WTC11 (cell line): ENCODE data around the gene PTPRC. TPM values are rescaled to one million over a fixed set of nuclear protein-coding genes. Genes with fewer than 3 reads are reported as not detected.
A peak's percentile ranks its signal among the peaks of the same experiment; 100 is the strongest.

Experiments
- ATAC-seq: fragments of 200-7000 bp; cut with Tn5 transposase; 2 replicates; pipeline ENCODE4 v1.10.0; 2021; ENCODE audit warnings: mild to moderate bottlenecking, moderate library complexity
- CTCF ChIA-PET: fragments of 300-600 bp; sonication (Branson Sonifier 250); formaldehyde crosslinking; loops from one replicate; lab custom pipeline; 2021; ENCODE audit warnings: antibody characterized with exemption; lab: Charles Lee
- POLR2A ChIA-PET: fragments of 350-600 bp; sonication (Branson Sonifier 250); formaldehyde crosslinking; loops from one replicate; lab custom pipeline; 2021; ENCODE audit warnings: antibody characterized with exemption; lab: Charles Lee
- DNase-seq: peaks from one replicate; pipeline ENCODE4 v3.0.0; 2021; ENCODE audit warnings: low spot score
- H3K27ac Mint-ChIP-seq: 2 replicates; pipeline ENCODE4 v1.8.0; 2021; ENCODE audit warnings: mixed read lengths
- H3K27me3 Mint-ChIP-seq: 2 replicates; pipeline ENCODE4 v1.8.0; 2021; ENCODE audit warnings: low read depth, mild to moderate bottlenecking, moderate library complexity, mixed read lengths
- H3K36me3 Mint-ChIP-seq: 2 replicates; pipeline ENCODE4 v1.8.0; 2021; ENCODE audit warnings: mixed read lengths
- H3K4me1 Mint-ChIP-seq: 2 replicates; pipeline ENCODE4 v1.8.0; 2022; ENCODE audit warnings: mixed read lengths
- H3K4me3 Mint-ChIP-seq: 2 replicates; pipeline ENCODE4 v1.8.0; 2021; ENCODE audit warnings: mild to moderate bottlenecking, moderate library complexity, mixed read lengths
- H3K9me3 Mint-ChIP-seq: 2 replicates; pipeline ENCODE4 v1.8.0; 2021; ENCODE audit warnings: mixed read lengths
- CBFB ChIP-seq: sonication (generic); formaldehyde crosslinking; IDR thresholded peaks from 2 replicates; pipeline ENCODE4 v1.8.1; 2022; ENCODE audit warnings: mild to moderate bottlenecking, low read depth, missing genetic modification reagents
- FOXJ3 ChIP-seq: sonication (generic); formaldehyde crosslinking; IDR thresholded peaks from 2 replicates; pipeline ENCODE4 v1.9.0; 2021; ENCODE audit warnings: missing genetic modification reagents, mild to moderate bottlenecking, borderline replicate concordance
- FOXK1 ChIP-seq: sonication (generic); formaldehyde crosslinking; IDR thresholded peaks from 2 replicates; pipeline ENCODE4 v1.8.0; 2022; ENCODE audit warnings: mild to moderate bottlenecking, moderate library complexity, missing genetic modification reagents
- GRHL2 ChIP-seq: fragments of 250-450 bp; sonication (Bioruptor Pico); IDR thresholded peaks from 2 replicates; pipeline ENCODE4 v1.8.0; 2022; ENCODE audit warnings: mild to moderate bottlenecking, moderate library complexity; ENCODE audit not compliant: insufficient replicate concordance, severe bottlenecking
- KAT7 ChIP-seq: sonication (generic); formaldehyde crosslinking; IDR thresholded peaks from 2 replicates; pipeline ENCODE4 v1.8.1; 2023; ENCODE audit warnings: missing genetic modification reagents, mild to moderate bottlenecking, borderline replicate concordance
- MXD4 ChIP-seq: fragments of 250-450 bp; sonication (Bioruptor Pico); IDR thresholded peaks from 2 replicates; pipeline ENCODE4 v1.8.0; 2021; ENCODE audit warnings: mild to moderate bottlenecking, moderate library complexity, borderline replicate concordance
- RELA ChIP-seq: sonication (generic); formaldehyde crosslinking; IDR thresholded peaks from 2 replicates; pipeline ENCODE4 v1.8.1; 2022; ENCODE audit warnings: missing genetic modification reagents, mild to moderate bottlenecking, borderline replicate concordance
- RORB ChIP-seq: fragments of 250-450 bp; sonication (Bioruptor Pico); IDR thresholded peaks from 2 replicates; pipeline ENCODE4 v1.9.0; 2021; ENCODE audit warnings: mild to moderate bottlenecking
- SMAD3 ChIP-seq: sonication (generic); formaldehyde crosslinking; IDR thresholded peaks from 2 replicates; pipeline ENCODE4 v1.8.0; 2022; ENCODE audit warnings: missing genetic modification reagents, mild to moderate bottlenecking, borderline replicate concordance
- SMAD4 ChIP-seq: sonication (generic); formaldehyde crosslinking; IDR thresholded peaks from 2 replicates; pipeline ENCODE4 v1.8.0; 2022; ENCODE audit warnings: mild to moderate bottlenecking, missing genetic modification reagents
- TEAD4 ChIP-seq: sonication (generic); formaldehyde crosslinking; IDR thresholded peaks from 2 replicates; pipeline ENCODE4 v1.8.0; 2022; ENCODE audit warnings: mild to moderate bottlenecking, missing genetic modification reagents
- ZNF232 ChIP-seq: sonication (generic); formaldehyde crosslinking; IDR thresholded peaks from 2 replicates; pipeline ENCODE4 v1.8.0; 2022; ENCODE audit warnings: mild to moderate bottlenecking, missing genetic modification reagents
- ZNF317 ChIP-seq: sonication (generic); formaldehyde crosslinking; IDR thresholded peaks from 2 replicates; pipeline ENCODE4 v1.8.1; 2023; ENCODE audit warnings: low read depth, mild to moderate bottlenecking, moderate library complexity, missing genetic modification reagents, borderline replicate concordance
- total RNA-seq: library from RNA; stranded (reverse); gene quantifications from 3 replicates; pipeline ENCODE4 v1.2.3, GENCODE V29; 2021
- TF ChIP-seq, protein P1 (sequence below): sonication (generic); formaldehyde crosslinking; conservative IDR thresholded peaks from 2 replicates; pipeline ENCODE4 v1.8.1; 2022; ENCODE audit warnings: mild to moderate bottlenecking, missing genetic modification reagents
- TF ChIP-seq, protein P2 (sequence below): sonication (generic); formaldehyde crosslinking; IDR thresholded peaks from 2 replicates; pipeline ENCODE4 v1.8.1; 2022; ENCODE audit warnings: low read depth, mild to moderate bottlenecking, moderate library complexity, missing genetic modification reagents, borderline replicate concordance
- TF ChIP-seq, protein P3 (sequence below): fragments of 250-450 bp; sonication (Bioruptor Pico); IDR thresholded peaks from 2 replicates; pipeline ENCODE4 v1.9.0; 2021; ENCODE audit warnings: mild to moderate bottlenecking, borderline replicate concordance

PTPRC gene
- total RNA-seq, 1 experiment from 2014 or later: 1.4 TPM

- Mint-ChIP-seq H3K27ac (no peak overlapping the region), H3K4me1 (no peaks in the 10 kb centered on the region), H3K4me3 (no peak overlapping the region), H3K9me3 (peaks cover 16% of the 10 kb centered on the region), H3K36me3 (no peaks in the 10 kb centered on the region), H3K27me3 (no peaks in the 10 kb centered on the region)
- TF ChIP-seq SMAD4 (CRISPR knock-in tag) (no peak), ZNF232 (no peak)
- TF ChIP-seq, protein P1, sequence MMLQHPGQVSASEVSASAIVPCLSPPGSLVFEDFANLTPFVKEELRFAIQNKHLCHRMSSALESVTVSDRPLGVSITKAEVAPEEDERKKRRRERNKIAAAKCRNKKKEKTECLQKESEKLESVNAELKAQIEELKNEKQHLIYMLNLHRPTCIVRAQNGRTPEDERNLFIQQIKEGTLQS (CRISPR knock-in tag): no peak
- ChIA-PET POLR2A (no interaction called here), CTCF (no interaction called here)
- DNase-seq (no peak), ATAC-seq (no peak)
Observed at GRCh38 chr1:198635964-198636363, 2.9 kb upstream of the PTPRC start.

- DNase-seq (no peak), ATAC-seq (0 out of 2 replicates have a peak, but pooled peaks have one; percentile 24)
- Mint-ChIP-seq H3K27me3 (no peaks in the 10 kb centered on the region), H3K4me3 (no peak overlapping the region), H3K27ac (peak overlapping the region; percentile 72; the same call in 1 of the 2 replicates), H3K36me3 (no peaks in the 10 kb centered on the region), H3K4me1 (no peaks in the 10 kb centered on the region), H3K9me3 (peaks cover 16% of the 10 kb centered on the region)
- ChIA-PET POLR2A (no interaction called here), CTCF (no interaction called here)
- no peak for TF ChIP-seq RORB (CRISPR knock-in tag)
- no peak for TF ChIP-seq TEAD4
- TF ChIP-seq MXD4 (CRISPR knock-in tag): no peak
- TF ChIP-seq CBFB (CRISPR knock-in tag): no peak
- no peak for TF ChIP-seq FOXK1 (CRISPR knock-in tag)
- no peak for TF ChIP-seq KAT7 (CRISPR knock-in tag)
- no peak for TF ChIP-seq GRHL2 (CRISPR knock-in tag)
- no peak for TF ChIP-seq FOXJ3 (CRISPR knock-in tag)
- TF ChIP-seq SMAD3 (CRISPR knock-in tag): no peak
- no peak for TF ChIP-seq RELA (CRISPR knock-in tag)
- TF ChIP-seq, protein P2, sequence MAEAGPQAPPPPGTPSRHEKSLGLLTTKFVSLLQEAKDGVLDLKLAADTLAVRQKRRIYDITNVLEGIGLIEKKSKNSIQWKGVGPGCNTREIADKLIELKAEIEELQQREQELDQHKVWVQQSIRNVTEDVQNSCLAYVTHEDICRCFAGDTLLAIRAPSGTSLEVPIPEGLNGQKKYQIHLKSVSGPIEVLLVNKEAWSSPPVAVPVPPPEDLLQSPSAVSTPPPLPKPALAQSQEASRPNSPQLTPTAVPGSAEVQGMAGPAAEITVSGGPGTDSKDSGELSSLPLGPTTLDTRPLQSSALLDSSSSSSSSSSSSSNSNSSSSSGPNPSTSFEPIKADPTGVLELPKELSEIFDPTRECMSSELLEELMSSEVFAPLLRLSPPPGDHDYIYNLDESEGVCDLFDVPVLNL (CRISPR knock-in tag): no peak
- TF ChIP-seq ZNF317 (CRISPR knock-in tag): no peak
Observed at GRCh38 chr1:198636391-198636790, 2.4 kb upstream of the PTPRC start.

GRCh38 chr1:198637157-198637556 is 1.7 kb upstream of the PTPRC start:
- POLR2A ChIA-PET: no interaction called here
- Mint-ChIP-seq H3K4me3 (no peak overlapping the region), H3K9me3 (peaks cover 16% of the 10 kb centered on the region), H3K27me3 (no peaks in the 10 kb centered on the region), H3K36me3 (no peaks in the 10 kb centered on the region), H3K27ac (no peak overlapping the region), H3K4me1 (no peaks in the 10 kb centered on the region)
- ATAC-seq (no peak), DNase-seq (no peak)
- TF ChIP-seq, protein P3, sequence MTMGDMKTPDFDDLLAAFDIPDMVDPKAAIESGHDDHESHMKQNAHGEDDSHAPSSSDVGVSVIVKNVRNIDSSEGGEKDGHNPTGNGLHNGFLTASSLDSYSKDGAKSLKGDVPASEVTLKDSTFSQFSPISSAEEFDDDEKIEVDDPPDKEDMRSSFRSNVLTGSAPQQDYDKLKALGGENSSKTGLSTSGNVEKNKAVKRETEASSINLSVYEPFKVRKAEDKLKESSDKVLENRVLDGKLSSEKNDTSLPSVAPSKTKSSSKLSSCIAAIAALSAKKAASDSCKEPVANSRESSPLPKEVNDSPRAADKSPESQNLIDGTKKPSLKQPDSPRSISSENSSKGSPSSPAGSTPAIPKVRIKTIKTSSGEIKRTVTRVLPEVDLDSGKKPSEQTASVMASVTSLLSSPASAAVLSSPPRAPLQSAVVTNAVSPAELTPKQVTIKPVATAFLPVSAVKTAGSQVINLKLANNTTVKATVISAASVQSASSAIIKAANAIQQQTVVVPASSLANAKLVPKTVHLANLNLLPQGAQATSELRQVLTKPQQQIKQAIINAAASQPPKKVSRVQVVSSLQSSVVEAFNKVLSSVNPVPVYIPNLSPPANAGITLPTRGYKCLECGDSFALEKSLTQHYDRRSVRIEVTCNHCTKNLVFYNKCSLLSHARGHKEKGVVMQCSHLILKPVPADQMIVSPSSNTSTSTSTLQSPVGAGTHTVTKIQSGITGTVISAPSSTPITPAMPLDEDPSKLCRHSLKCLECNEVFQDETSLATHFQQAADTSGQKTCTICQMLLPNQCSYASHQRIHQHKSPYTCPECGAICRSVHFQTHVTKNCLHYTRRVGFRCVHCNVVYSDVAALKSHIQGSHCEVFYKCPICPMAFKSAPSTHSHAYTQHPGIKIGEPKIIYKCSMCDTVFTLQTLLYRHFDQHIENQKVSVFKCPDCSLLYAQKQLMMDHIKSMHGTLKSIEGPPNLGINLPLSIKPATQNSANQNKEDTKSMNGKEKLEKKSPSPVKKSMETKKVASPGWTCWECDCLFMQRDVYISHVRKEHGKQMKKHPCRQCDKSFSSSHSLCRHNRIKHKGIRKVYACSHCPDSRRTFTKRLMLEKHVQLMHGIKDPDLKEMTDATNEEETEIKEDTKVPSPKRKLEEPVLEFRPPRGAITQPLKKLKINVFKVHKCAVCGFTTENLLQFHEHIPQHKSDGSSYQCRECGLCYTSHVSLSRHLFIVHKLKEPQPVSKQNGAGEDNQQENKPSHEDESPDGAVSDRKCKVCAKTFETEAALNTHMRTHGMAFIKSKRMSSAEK (CRISPR knock-in tag): no peak
- CTCF ChIA-PET: no interaction called here
